ENCODE measurements around the gene XPO6.
"Not testable (repeated sequence)": the region's sequence is repeated elsewhere in the genome, so short reads cannot be mapped to it uniquely, and the experiment has no call there.

DNA sequence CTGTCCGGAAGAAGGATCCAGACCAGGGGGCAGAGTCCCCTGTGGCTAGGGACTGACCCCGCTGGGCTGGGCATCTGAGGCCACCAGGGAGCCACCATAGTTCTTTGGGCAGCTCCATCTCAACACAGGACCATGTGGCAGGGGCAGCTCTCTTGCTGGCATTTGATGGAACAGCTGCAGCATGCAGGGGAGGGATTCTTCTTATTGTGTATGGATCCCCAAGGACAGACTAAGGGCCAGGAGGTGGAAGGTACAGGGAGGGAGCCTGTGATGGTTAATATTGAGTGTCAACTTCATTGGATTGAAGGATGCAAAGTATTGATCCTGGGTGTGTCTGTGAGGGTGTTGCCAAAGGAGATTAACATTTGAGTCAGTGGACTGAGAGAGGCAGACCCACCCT lies 37.7 kb upstream of the XPO6 start:
- TF ChIP-seq, protein P1, sequence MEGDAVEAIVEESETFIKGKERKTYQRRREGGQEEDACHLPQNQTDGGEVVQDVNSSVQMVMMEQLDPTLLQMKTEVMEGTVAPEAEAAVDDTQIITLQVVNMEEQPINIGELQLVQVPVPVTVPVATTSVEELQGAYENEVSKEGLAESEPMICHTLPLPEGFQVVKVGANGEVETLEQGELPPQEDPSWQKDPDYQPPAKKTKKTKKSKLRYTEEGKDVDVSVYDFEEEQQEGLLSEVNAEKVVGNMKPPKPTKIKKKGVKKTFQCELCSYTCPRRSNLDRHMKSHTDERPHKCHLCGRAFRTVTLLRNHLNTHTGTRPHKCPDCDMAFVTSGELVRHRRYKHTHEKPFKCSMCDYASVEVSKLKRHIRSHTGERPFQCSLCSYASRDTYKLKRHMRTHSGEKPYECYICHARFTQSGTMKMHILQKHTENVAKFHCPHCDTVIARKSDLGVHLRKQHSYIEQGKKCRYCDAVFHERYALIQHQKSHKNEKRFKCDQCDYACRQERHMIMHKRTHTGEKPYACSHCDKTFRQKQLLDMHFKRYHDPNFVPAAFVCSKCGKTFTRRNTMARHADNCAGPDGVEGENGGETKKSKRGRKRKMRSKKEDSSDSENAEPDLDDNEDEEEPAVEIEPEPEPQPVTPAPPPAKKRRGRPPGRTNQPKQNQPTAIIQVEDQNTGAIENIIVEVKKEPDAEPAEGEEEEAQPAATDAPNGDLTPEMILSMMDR (IDR thresholded peaks at IDR 0.05; ENCODE audit: poor library complexity, severe bottlenecking) = not testable (repeated sequence)
- TF ChIP-seq POLR2AphosphoS5 (IDR thresholded peaks at IDR 0.05); EP300 (conservative IDR thresholded peaks at IDR 0.05; ENCODE audit: poor library complexity, severe bottlenecking); TAF1 (IDR thresholded peaks at IDR 0.05; ENCODE audit: low read depth): not testable (repeated sequence)
- TF ChIP-seq, protein P2, sequence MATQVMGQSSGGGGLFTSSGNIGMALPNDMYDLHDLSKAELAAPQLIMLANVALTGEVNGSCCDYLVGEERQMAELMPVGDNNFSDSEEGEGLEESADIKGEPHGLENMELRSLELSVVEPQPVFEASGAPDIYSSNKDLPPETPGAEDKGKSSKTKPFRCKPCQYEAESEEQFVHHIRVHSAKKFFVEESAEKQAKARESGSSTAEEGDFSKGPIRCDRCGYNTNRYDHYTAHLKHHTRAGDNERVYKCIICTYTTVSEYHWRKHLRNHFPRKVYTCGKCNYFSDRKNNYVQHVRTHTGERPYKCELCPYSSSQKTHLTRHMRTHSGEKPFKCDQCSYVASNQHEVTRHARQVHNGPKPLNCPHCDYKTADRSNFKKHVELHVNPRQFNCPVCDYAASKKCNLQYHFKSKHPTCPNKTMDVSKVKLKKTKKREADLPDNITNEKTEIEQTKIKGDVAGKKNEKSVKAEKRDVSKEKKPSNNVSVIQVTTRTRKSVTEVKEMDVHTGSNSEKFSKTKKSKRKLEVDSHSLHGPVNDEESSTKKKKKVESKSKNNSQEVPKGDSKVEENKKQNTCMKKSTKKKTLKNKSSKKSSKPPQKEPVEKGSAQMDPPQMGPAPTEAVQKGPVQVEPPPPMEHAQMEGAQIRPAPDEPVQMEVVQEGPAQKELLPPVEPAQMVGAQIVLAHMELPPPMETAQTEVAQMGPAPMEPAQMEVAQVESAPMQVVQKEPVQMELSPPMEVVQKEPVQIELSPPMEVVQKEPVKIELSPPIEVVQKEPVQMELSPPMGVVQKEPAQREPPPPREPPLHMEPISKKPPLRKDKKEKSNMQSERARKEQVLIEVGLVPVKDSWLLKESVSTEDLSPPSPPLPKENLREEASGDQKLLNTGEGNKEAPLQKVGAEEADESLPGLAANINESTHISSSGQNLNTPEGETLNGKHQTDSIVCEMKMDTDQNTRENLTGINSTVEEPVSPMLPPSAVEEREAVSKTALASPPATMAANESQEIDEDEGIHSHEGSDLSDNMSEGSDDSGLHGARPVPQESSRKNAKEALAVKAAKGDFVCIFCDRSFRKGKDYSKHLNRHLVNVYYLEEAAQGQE (IDR thresholded peaks at IDR 0.05; ENCODE audit: borderline replicate concordance) = not testable (repeated sequence)
